ENCODE data around the gene FGFR3.
A peak's percentile ranks its signal among the peaks of the same experiment; 100 is the strongest.
"Not testable (repeated sequence)": the region's sequence is repeated elsewhere in the genome, so short reads cannot be mapped to it uniquely, and the experiment has no call there.

FGFR3 gene

GRCh38 chr4:1843852-1844251 lies 50.8 kb downstream of the FGFR3 start:
- DNase-seq, result no peak

DNA sequence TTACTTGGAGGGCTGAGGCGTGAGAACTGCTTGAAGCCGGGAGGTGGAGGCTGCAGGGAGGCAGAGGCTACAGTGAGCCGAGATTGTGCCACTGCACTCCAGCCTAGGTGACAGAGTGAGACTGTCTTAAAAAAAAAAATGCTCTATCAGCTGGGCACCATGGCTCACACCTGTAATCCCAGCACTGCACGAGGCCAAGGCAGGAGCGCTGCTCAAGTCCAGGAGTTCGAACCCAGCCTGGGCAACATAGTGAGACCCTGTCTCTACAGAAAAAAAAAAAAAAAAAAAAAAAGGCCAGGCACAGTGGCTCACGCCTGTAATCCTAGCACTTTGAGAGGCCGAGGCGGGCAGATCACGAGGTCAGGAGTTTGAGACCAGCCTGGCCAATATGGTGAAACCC lies 51.5 kb downstream of the FGFR3 start:
- not testable (repeated sequence) for DNase-seq

DNA sequence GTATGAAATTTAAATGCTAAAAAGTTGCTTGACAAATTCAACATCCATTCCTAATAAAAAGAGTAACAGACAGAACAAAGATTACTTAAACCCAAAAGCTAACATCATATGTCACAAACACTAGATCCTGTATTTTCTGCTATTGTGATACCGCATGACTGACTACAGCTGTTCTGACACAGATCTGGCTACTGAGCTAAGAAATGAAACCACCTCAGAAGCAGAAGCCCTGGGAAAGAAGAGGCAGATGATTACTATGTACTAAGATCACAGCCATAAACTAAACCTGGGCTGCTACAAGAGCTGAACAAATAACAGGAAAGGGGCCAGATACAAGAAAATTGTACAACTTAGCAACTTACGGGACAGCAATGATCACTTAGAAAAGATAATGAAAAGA lies 53.5 kb downstream of the FGFR3 start:
- DNase-seq, result no peak

GRCh38 chr4:1850276-1850675 lies 57.2 kb downstream of the FGFR3 start:
- no peak for DNase-seq

- DNase-seq, result no peak
Observed at GRCh38 chr4:1851160-1851559, 58.1 kb downstream of the FGFR3 start.

- no peak for DNase-seq
Observed at GRCh38 chr4:1851575-1852410, 58.7 kb downstream of the FGFR3 start.

GRCh38 chr4:1852904-1853623 lies 60.0 kb downstream of the FGFR3 start:
- DNase-seq, result no peak

DNA sequence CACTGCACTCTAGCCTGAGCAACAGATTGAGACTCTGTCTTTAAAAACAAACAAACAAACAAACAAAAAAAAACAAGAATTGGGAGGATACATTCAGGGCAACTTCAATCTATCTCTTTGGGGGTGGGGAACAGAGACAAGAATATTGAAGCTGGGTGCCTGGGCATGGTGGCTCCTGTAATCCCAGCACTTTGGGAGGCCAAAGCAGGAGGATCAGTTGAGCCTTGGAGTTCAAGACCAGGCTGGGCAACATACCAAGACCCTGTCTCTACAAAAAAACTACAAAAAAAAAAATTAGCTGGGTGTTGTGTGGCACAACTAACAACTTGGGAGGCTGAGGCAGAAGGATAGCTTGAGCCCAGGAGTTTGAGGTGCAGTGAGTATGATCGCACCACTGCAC lies 61.7 kb downstream of the FGFR3 start:
- no peak for DNase-seq

GRCh38 chr4:1855333-1856070 lies 62.4 kb downstream of the FGFR3 start:
- DNase-seq, result no peak

GRCh38 chr4:1856071-1856942 lies 63.2 kb downstream of the FGFR3 start, which contains the start of gene LETM1:
Gene LETM1 (minus strand): TSS chr4:1856156. CDS start chr4:1855950, 206 bp downstream.
- DNase-seq, result peak; percentile 50

- DNase-seq, result no peak
Observed at GRCh38 chr4:1856943-1857699, 64.0 kb downstream of the FGFR3 start.

DNA sequence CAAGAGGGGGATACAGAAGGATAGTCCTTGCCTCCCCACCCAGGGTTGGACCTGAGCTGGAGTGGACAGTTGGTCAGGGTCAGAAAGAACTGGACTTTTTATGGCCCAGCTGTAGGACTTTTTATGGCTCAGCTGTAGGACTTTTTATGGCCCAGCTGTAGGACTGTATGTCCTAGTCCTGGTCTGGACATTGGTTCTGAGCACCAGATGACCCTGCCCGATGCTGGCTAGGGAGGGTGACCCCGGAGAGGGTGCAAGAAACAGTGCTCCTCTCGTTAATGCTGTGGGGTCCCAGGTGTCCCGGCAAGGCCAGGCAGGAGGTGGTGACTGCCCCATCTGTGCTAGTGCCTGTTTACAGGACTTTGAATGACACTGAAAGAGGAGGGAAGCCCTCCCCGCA lies 64.8 kb downstream of the FGFR3 start:
- no peak for DNase-seq

Data from DMS79 (cell line).